GM12872 (cell line): Measurements from ENCODE around the gene SLCO2A1.

Experiments
- CTCF ChIP-seq: IDR thresholded peaks from 3 replicates; pipeline ENCODE4 v1.5.1; 2011; ENCODE audit warnings: low read depth, mild to moderate bottlenecking, low read length, moderate library complexity; ENCODE audit not compliant: insufficient read depth

SLCO2A1 gene

GRCh38 chr3:133881492-133881891, 148.2 kb downstream of the SLCO2A1 start:
- no peak for TF ChIP-seq CTCF

- TF ChIP-seq CTCF = no peak
Measured at GRCh38 chr3:133880886-133881455, 148.8 kb downstream of the SLCO2A1 start.

- no peak for TF ChIP-seq CTCF
Measured at GRCh38 chr3:133880287-133880686, 149.4 kb downstream of the SLCO2A1 start.

- TF ChIP-seq CTCF = no peak
Measured at GRCh38 chr3:133878518-133878917, 151.2 kb downstream of the SLCO2A1 start.
